GM21447 (cell line): ENCODE results near the gene CDK11B.
A peak's percentile ranks its signal among the peaks of the same experiment; 100 is the strongest.
"Not testable (repeated sequence)": the region's sequence is repeated elsewhere in the genome, so short reads cannot be mapped to it uniquely, and the experiment has no call there.

Experiments used
- ATAC-seq: cut with Tn5 transposase; IDR thresholded peaks from one replicate; pipeline ENCODE4 v1.9.1; 2021; ENCODE audit not compliant: unreplicated experiment

CDK11B gene

DNA sequence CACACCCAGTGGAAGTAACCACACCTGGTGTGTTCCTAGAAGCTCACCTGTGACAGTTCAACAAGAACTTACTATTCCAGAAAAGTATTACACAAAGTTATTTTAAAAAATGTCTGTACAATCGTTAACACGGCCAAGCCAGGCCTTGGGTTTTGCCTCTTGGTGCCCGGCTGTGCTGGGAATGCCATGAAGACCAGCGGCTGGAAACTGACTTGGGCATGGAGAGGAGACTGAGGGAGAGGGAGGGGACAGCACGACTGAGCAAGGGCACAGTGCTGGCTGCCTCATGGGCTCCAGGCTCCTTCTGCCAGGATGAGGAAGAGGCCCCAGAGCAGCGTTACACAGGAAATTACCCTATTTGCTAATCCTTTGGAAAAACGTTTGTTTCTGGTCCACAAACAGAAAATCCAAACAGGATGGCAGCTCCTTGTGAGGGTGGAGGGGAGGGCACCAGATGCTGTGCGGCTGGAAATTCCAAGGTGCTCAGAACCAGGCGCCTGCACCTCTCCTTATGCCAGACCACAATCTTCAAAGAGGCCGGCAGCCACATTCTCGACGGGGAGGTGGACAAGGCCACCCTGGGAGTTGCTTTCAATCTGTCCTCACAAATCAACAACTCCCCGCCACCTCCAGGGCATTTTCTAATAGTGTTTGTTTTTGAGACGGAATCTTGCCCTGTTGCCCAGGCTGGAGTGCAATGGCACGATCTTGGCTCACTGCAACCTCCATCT is 4.2 kb upstream of the CDK11B start:
- ATAC-seq, result not testable (repeated sequence)

DNA sequence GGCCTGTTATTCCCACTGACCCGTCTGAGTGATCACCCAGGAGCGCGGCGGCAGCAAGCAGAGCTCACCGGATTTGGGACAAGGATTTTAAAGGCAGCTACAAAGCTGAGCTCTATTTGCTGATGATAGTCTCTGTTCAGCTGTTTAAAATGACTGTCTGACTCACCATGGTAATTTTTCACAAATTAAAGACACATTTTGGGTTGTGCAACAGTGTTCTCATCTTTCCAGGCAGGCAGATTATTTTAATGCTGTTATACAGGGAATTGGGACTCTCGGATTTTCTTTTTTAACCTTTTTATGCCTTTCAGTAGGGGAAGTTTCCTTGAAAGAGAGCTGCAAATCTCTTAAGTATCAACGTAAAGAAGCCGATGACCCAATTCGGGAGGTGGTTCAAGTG is 3.6 kb upstream of the CDK11B start:
- not testable (repeated sequence) for ATAC-seq

DNA sequence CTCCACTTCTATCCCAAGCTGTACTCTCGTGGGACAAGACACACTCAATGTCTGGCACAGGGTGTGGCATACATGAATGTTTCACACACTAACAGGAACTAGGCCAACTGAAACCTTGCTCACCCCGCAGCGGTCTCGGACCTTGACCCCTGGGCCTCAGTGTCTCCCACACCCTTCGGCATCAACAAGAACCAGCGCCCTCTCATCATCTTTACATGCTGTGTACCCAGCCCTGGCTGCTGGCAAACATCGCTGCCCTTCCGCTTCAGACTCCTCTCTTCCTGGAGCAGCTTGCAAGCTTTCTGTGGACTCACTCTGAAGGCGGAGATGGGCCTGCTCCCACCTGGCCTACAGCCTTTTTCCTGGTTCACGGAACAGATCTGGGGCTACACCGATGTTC is 10.5 kb downstream of the CDK11B start:
- ATAC-seq, result not testable (repeated sequence)

DNA sequence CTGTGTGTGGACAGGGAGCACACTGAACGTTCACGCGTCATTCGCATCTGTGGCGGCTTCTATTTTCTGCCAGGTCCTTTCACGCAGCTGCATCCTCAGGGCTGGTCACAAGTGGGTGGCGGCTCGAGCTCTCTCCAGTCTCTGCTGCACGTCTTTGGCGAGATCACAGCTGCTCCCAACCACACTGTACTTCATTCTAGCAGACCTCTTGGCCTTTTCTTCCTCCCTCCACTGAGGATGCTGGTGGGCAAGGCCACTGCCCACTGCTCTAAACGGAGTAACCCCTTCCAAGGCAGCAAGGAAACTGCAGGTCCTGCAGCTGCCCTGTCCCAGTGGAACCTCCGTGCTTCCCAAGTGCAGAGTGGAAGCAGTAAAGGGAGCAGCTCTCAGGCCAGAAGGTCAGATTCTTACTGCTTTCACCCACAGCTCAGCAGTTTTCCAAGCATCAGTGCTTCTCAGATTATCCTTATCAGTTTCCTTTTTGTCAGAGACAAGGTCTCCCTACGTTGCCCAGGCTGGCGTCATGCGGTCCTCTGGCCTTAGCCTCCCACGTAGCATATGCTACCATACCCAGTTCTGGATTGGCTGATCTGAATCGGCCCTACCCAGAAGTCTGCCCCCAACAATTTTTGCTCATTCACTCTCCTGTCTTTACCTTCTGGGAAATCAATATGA is 11.1 kb downstream of the CDK11B start:
- not testable (repeated sequence) for ATAC-seq

DNA sequence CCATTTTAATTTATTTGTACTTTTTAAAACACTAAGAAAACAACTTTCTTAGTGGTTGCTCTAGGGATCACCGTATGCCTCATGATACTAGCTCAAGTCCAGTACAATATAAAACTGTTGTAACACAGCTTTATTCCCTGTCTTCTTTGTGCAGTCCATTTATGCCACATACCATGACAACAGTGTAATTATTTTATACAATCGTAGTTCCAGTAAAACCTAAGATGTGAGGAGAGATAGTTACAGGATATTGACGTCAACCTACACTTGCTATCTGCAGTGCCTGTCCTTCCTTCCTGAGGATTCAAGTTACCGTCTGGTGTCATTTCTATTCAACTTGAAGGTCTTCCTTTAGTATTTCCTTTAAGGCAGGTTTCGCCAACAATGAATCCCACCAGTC is 12.5 kb downstream of the CDK11B start:
- not testable (repeated sequence) for ATAC-seq

DNA sequence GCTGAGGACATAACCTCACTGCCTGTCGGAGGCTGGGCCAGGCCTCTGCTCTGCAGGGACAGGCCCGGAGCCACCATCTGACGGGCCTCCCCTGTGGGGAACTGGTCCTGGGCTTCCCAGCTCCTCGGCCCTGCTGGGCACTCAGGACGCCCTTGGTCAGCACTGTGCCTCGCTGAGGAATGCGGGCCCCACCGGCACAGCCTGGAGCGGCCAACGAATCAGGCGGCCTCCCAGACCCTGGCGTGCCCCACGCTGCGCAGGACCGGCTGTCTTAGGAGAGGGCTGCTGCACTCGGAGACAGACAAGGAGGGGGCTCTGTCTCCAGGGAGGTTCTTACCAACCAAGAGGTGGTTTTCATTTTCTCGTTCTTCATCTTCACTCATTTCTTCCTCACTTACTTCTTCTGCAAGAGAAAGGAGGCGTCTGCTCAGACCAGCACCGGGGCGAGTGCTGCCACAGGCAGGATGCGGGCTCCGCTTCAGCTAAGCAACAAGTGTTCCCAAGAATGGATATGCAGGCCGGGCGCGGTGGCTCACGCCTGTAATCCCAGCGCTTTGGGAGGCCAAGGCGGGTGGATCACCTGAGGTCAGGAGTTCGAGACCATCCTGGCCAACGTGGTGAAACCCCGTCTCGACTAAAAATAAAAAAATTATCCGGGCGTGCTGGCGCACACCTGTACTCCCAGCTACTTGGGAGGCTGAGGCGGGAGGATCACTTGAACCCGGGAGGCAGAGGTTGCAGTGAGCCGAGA is 17.9 kb downstream of the CDK11B start:
- ATAC-seq, result not testable (repeated sequence)

DNA sequence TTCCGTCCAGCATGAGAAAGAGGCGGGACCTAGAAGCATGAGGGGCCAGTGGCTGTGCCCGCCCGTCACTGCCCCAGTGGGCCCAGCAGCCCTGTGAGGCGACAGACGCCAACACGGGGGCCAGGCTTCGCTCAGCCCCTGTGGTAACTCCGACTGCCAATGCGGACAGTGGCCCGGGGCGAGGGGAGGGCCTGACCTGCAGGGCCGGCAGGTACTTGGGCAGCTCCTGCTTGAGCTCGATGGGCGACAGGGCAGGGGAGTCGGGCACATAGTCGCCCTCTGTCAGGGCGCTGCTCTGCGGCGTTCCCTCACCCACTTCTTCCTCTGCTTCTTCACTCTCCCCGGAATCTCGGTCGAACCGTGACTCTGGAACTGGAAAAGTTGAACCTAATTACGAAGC is 18.7 kb downstream of the CDK11B start:
- not testable (repeated sequence) for ATAC-seq

DNA sequence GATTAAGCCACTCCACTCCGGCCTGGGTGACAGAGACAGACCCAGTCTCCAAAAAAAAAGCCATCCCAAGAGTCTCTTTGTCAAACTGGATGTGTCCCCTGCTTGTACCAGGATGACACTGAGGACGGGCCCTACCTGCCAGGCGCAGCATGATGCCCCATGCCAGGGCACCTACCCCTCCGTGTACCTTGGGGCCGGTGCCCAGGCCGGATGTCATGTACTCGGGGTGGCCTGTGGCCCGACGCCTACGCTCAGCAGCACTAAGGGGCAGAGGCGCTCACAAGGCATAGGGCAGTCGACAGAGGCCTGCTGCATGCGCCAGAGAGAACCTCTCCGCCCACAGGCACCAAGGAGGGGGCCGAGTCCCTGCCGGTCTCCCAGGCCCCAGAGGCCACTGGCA is 19.4 kb downstream of the CDK11B start:
- ATAC-seq, result not testable (repeated sequence)

DNA sequence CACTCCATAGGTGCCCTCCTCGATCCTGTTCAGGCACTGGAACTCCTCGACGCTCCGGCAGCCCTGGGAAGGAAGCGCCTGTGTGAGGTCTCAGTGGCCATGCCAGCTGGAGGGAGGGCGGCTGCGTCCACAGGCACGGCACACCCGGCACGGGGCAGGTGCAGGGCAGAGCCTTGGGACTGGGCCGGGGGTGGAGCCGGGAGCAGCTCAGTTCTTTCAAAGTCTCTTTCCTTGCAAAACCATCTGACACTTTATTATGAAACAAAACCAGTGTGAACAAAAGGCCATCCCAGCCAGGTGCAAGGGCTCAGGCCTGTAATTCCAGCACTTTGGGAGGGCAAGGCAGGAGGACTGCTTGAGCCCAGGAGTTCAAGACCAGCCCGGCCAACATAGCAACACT is 20.3 kb downstream of the CDK11B start:
- ATAC-seq, result not testable (repeated sequence)

DNA sequence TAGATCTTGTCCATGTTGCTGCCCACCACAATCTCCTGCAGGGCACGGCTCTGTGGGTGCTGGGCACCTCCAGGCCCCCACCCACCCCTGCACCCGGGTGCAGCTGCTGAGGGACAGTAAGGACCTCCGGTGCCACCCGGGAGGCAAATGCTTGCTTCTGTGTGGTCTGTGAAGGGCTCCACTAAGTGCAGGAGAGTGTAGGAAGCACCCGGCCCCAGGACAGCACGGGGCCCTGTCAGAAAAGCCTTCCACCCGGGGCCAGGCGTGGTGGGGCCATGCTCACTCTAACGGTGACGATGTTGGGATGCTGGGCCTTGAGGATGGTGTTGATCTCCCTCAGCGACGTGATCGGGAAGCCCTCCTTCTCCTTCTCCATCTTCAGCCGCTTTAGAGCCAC is 21.3 kb downstream of the CDK11B start:
- not testable (repeated sequence) for ATAC-seq

DNA sequence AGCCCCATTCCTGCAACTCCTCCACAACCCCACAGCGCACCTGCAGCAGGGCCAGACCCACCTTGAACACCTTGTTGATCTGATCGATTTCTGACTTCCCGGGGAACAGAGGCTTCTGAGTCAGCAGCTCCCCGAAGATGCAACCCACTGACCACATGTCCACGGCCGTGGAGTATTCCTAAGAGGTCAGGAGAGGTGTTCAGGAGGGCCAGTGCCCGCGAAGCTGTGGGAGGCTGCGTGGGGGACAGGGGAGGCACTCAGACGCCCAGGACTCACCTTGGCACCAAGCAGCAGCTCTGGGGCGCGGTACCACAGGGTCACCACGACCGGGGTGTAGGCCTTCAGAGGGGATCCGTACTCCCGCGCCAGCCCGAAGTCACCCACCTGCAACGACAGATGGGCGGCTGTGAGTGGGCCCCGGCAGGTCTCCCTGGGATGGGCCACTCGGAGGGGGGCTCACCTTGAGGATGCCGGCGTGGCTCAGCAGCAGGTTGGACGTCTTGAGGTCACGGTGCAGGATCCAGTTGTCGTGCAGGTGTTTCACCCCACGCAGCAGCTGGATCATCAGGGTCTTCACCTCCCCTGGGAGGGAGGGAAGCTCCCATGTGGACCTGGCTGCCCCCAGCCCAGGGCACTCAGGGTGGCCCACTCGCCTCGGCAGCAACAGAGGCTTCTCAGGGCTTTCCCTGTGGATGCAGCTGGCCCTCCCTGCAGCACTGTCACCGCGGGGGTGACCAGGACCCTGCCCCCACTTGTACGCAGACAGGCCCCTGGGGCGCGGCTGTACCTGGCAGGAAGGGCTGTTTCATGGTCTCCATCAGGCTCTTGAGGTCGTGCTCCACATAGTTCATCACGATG is 22.0 kb downstream of the CDK11B start:
- ATAC-seq, result not testable (repeated sequence)

DNA sequence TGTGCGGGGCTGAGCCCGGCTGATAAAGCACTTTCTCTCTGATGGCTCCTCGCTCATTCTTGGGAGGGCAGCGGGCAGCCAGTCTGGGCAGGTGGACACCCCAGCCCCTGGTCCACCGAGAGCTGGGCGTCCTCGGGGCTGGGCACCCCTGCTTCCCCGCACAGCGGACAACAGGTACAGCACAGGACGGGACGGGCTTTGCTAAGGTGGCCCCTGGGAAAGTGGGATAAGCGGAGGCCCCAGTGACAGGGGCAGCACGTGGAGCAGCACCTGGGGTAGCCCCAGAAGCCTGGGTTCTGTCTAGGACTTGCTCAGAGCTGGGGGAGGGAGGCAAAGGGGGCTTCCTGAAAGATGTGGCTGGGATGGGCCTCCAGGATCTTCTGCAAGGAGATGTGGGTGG is 24.2 kb downstream of the CDK11B start:
- not testable (repeated sequence) for ATAC-seq

DNA sequence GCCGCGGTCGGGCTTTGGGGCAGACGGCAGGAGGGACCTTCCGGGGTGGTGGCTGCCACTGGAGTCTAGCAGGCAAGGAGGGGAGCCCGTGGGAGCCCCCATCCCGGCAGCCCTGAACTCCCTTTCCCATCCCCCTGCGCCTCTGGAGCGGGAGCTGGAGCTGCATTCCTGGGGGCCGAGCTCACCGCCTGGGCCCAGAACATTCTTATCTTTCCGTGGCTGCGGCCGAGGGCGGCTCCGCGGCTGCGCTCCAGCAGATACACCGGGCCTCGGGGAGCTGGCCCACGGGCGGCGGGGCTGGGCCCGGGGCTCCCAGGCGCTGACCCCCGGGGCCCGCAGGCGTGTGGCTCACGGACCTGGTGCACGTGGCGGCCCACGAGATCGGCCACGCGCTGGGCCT is 25.4 kb downstream of the CDK11B start:
- ATAC-seq, result not testable (repeated sequence)

DNA sequence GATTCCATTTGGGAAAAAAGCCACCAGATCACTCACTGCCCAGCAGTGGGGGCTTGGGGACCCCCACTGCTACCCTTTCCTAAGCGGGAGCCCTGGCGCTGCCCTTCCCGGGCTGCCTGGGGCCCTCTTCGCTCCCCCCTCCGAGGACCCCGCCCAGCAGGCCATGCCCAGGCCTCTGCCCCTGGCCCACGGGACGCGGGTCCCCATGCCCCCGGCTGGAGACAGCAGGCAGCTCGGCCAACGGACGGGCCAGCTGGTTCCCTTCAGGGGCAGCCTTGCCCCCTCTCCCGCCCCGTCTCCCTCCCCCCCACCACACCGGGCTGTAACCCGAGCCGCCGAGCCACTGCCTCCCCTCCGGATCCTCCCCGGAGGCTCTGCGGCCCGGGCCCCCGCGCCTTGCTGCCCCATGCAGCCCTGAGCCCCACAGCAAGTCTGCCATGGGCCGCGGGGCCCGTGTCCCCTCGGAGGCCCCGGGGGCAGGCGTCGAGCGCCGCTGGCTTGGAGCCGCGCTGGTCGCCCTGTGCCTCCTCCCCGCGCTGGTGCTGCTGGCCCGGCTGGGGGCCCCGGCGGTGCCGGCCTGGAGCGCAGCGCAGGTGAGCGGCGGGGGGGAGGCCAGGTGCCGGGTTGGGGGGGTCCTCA is 26.9 kb downstream of the CDK11B start, which contains the start of gene MMP23B:
MMP23B (plus strand) TSS at position 392 of the 639 bp plus-strand sequence; CDS start at position 438, 46 bp downstream.
- ATAC-seq, result no peak

DNA sequence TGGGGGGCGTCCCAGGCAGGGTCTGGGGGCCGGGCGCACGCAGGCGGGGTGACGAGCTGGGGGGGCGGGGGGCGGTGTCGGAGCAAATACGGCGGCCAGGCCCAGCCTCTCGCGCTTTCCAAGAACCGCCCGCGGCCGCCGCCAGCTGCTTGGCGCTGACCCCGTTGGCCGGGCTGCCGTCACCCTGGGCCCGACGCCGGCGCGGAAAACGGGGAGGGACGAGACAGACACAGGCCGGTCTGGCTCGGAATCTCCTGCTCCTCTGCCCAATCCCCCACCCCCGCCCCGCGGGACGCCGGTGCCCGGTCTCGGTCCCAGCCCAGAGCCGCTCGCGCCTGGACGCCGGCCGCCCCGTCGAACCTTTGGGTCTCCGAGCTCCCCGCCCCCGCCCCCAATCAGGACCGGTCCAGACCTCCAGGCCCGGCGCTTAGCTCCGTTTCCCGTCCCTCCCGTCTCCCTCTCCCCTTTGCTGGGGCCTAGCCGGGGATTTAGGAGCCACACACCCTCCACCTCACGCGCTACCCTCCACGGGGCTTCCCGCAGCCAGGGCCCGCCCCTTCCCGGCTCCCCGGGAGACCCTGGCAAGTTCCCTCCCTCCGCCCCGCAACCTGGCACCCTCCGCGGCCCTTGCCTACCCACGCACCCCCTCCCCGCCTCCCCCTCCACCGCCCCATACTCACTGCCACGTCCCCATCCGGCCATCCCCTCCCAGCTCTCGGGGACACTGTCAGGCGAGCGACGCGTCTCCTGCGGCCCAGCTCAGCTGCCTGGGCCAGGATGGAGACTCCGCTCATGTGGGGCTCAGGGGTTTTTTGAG is 27.6 kb downstream of the CDK11B start:
- ATAC-seq, result no peak

DNA sequence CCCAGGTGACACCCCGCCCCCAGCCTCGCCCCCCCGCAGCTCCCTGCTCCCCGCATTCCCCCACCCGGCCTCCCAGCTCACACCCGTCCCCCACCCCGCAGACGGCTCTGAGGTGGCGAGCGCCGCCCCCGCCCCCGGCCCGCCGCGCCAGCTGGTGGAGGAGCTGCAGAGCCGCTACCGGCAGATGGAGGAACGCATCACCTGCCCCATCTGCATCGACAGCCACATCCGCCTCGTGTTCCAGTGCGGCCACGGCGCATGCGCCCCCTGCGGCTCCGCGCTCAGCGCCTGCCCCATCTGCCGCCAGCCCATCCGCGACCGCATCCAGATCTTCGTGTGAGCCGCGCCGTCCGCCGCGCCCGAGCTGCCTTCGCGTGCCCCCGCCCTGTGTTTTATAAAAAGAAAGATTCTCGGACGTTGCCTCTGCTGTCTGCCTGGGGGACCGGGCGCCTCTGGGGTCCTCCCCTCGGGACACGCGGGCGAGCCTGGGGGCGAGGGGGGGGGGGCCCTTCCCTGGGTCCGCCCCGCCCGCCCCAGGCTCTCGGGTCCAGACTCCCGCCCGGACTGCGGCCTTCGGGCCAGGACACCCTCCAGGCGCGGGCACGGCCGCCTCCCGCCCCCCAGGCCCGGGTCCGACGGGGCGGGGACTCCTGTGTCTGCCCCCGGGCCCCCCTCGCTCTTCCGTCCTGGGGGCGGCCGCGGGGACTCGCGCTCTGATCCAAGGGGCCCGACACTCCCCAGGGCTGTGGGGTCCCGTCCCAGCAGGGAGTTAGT is 28.4 kb downstream of the CDK11B start:
- peak; percentile 62 for ATAC-seq

DNA sequence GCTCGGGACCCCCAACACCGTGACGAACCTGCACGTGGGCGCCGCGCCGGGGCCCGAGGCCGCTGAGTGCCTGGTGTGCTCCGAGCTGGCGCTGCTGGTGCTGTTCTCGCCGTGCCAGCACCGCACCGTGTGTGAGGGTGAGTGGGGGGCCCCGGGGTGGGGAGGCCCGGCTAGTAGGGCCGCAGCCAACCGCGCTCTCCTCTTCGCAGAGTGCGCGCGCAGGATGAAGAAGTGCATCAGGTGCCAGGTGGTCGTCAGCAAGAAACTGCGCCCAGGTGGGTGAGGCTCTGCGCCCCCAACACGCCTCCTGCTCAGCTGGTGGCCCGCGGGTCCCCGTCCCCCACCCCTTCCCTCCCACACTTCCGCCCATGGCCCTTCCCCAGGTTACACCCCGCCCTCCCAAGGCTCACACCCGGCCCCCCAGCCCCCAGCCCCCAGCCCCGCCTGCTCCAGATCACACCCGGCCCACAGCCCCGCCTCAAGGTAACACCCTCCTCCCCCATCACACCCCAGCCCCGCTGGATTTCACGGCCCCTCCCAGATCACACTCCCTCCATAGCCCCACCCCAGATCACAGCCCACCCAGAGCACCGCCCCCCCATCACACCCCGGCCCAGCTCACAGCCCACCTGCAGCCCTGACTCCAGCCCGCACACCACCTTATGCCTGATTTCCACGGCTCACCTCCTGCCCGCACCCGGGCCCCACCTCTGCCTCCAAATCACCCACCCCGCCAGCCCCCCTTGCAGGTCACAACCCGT is 29.2 kb downstream of the CDK11B start:
- ATAC-seq, result no peak
